HepG2 (cell line): ENCODE measurements around the gene LIM2. TPM values are rescaled to one million over a fixed set of nuclear protein-coding genes. Genes with fewer than 3 reads are reported as not detected.
A peak's percentile ranks its signal among the peaks of the same experiment; 100 is the strongest.

Experiments used
- E2F2 ChIP-seq: sonication (generic); formaldehyde crosslinking; IDR thresholded peaks from 2 replicates; pipeline ENCODE4 v1.4.0; 2020; ENCODE audit warnings: missing genetic modification reagents, borderline replicate concordance
- FOXP4 ChIP-seq: sonication (generic); formaldehyde crosslinking; IDR thresholded peaks from 2 replicates; pipeline ENCODE4 v1.4.0; 2020; ENCODE audit warnings: missing genetic modification reagents
- HNRNPL ChIP-seq: fragments of 200-400 bp; formaldehyde crosslinking; IDR thresholded peaks from 2 replicates; pipeline ENCODE4 v1.6.1; 2017; ENCODE audit warnings: mild to moderate bottlenecking, low read depth, low read length
- MATR3 ChIP-seq: sonication (generic); formaldehyde crosslinking; IDR thresholded peaks from 2 replicates; pipeline ENCODE4 v1.4.0; 2020; ENCODE audit warnings: missing genetic modification reagents
- NR2F2 ChIP-seq: IDR thresholded peaks from 2 replicates; pipeline ENCODE4 v1.6.1; 2012; ENCODE audit warnings: low read depth, inconsistent platforms, borderline replicate concordance
- REPIN1 ChIP-seq: sonication (generic); formaldehyde crosslinking; IDR thresholded peaks from 2 replicates; pipeline ENCODE4 v1.8.0; 2022; ENCODE audit warnings: missing genetic modification reagents, low read depth, mild to moderate bottlenecking, borderline replicate concordance
- SNAPC4 ChIP-seq: sonication (generic); formaldehyde crosslinking; IDR thresholded peaks from 2 replicates; pipeline ENCODE4 v1.4.0; 2020; ENCODE audit warnings: mild to moderate bottlenecking, missing genetic modification reagents
- SRY ChIP-seq: sonication (generic); formaldehyde crosslinking; IDR thresholded peaks from 2 replicates; pipeline ENCODE4 v1.8.0; 2022; ENCODE audit warnings: mild to moderate bottlenecking, missing genetic modification reagents
- STAG1 ChIP-seq: sonication (generic); formaldehyde crosslinking; IDR thresholded peaks from 2 replicates; pipeline ENCODE4 v1.4.0; 2020; ENCODE audit warnings: missing genetic modification reagents
- TGIF2 ChIP-seq: IDR thresholded peaks from 2 replicates; pipeline ENCODE4 v1.6.1; 2016; ENCODE audit warnings: control low read depth, missing compliant biosample characterization
- ZBTB1 ChIP-seq: sonication (generic); formaldehyde crosslinking; IDR thresholded peaks from 2 replicates; pipeline ENCODE4 v1.4.0; 2020; ENCODE audit warnings: missing genetic modification reagents, borderline replicate concordance
- ZNF547 ChIP-seq: sonication (generic); formaldehyde crosslinking; IDR thresholded peaks from 2 replicates; pipeline ENCODE4 v1.5.1; 2020; ENCODE audit warnings: mild to moderate bottlenecking, missing genetic modification reagents
- ZNF687 ChIP-seq: sonication (generic); formaldehyde crosslinking; IDR thresholded peaks from 2 replicates; pipeline ENCODE4 v1.5.1; 2020; ENCODE audit warnings: mild to moderate bottlenecking, missing genetic modification reagents, moderate library complexity
- ZNF768 ChIP-seq: sonication (generic); formaldehyde crosslinking; IDR thresholded peaks from 2 replicates; pipeline ENCODE4 v1.4.0; 2020; ENCODE audit warnings: missing genetic modification reagents
- polyA plus RNA-seq, 8 experiments: library from polyadenylated mRNA; depleted of rRNA in 3 of 8; stranded (reverse) in 7 of 8; unstranded in 1 of 8; fragments of >200 nt; fragmentation: Illumina TruSeq in 4 of 8; extraction: Trizol in 4 of 8; gene quantifications; 2 replicates each; pipeline versions ENCODE4 v1.2.1 to v1.2.3, GENCODE V29; 2011 to 2016; ENCODE audit warnings: low read depth in 4 of 8, missing spikeins in 1 of 8, mixed read lengths in 1 of 8; ENCODE audit not compliant: insufficient read depth in 1 of 8
- total RNA-seq, 5 experiments: library from RNA; depleted of rRNA; stranded (reverse); fragments of >200 nt; fragmentation: Illumina TruSeq; extraction: Trizol; gene quantifications; 2 replicates each; pipeline ENCODE4 v1.2.3, GENCODE V29; 2016; ENCODE audit warnings: low read depth in 1 of 5

Gene LIM2
- total and polyA plus RNA-seq, 2 of the 13 experiments (the other 11 are each of a cell fraction or from before 2014, with no cell fraction given): 1.3 TPM; not detected in 1

- TF ChIP-seq SNAPC4 (CRISPR knock-in tag) (no peak), TGIF2 (peak; percentile 94; the same call in 1 of the 2 replicates), NR2F2 (peak; percentile 30; the same call in 1 of the 2 replicates), REPIN1 (peak; percentile 70), E2F2 (no peak), ZBTB1 (no peak), STAG1 (peak; percentile 27; the same call in 1 of the 2 replicates), ZNF547 (CRISPR knock-in tag) (peak; percentile 23; the same call in 1 of the 2 replicates), SRY (CRISPR knock-in tag) (0 out of 2 replicates have a peak, but pooled peaks have one; percentile 22), MATR3 (no peak), FOXP4 (CRISPR knock-in tag) (peak; percentile 52; the same call in 1 of the 2 replicates), ZNF768 (CRISPR knock-in tag) (peak; percentile 74), HNRNPL (peak; percentile 72; the same call in 1 of the 2 replicates), ZNF687 (CRISPR knock-in tag) (peak; percentile 94)
Observed at GRCh38 chr19:51354103-51354741, 33.6 kb downstream of the LIM2 start (continued).
